ENCODE measurements around the gene SLITRK4. TPM values are rescaled to one million over a fixed set of nuclear protein-coding genes. Genes with fewer than 3 reads are reported as not detected.

Gene SLITRK4
- total and polyA plus RNA-seq, 8 donors = 0.23 to 2.3 (median 1.6) TPM

DNA sequence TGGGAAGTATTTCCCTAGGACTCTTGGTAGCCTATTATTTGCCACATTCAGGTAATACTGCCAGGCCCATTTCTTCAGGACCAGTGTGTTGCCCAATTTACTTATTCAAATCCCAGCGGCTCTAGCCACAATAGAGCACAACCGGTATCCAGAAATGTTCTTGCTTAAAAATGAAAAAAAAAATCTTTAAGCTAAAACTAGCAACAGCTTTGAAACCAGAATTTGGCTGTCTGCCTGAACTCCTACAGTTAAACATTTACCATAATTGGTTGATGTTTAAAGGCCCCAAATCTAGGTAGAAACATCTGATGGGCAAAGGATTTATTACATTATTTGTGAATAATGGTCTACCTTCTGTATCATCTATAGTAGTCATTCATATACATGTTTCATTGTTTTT, 930 bp upstream of the SLITRK4 start:
- peak in 1 of 4 donors; percentile 5 for DNase-seq
- no peaks in the 10 kb centered on the region for H3K36me3 ChIP-seq

DNA sequence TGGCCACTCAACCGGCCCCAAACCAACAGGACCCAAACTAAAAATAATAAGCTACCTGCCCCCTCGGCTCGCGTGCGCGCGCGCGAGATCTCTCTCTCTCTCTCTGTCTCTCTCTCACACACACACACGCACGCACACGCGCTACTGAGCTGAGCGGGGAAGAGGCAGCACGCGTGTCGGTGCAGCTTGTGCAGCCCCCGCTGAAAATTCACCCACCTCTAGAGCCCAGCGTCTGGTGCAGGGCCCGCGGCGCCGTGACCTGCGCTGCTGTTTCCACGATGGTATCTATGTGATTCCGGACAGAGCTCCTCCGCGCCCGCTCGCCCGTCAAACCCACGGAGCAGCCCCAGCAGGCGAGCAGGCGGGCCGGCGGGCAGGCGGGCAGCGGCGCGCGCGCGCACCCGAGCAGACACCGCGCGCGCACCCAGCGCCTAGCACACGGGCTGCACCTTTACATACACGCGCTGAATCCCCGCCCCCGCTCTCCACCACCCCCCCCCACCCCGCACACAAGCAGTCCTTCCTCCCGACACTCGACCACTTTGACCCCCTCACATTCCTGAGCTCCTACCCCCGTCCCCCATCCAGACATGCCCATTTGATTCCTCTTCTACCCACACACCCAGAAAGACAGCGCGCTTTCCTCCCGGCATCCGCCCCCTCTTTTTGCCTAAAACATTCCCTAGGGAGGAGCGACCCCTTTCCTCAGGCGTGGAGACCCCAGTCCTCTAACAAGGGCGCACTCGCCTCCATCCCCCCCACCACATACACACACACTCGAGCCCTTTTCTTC, 1.0 kb downstream of the SLITRK4 start:
- Histone ChIP-seq H3K36me3 (no peaks in the 10 kb centered on the region), H3K27me3 (peaks cover 9 to 27% of the 10 kb centered on the region in 2 donors), H3K4me1 (no peaks in the 10 kb centered on the region), H3K27ac (no peak overlapping the region), H3K9me3 (no peaks in the 10 kb centered on the region), H3K4me3 (peak overlapping the region; percentile 17 to 42)
- intact Hi-C loops (cut with DNase I) = no loop called here
- ATAC-seq = peak; percentile 56
- TF ChIP-seq, protein P1, sequence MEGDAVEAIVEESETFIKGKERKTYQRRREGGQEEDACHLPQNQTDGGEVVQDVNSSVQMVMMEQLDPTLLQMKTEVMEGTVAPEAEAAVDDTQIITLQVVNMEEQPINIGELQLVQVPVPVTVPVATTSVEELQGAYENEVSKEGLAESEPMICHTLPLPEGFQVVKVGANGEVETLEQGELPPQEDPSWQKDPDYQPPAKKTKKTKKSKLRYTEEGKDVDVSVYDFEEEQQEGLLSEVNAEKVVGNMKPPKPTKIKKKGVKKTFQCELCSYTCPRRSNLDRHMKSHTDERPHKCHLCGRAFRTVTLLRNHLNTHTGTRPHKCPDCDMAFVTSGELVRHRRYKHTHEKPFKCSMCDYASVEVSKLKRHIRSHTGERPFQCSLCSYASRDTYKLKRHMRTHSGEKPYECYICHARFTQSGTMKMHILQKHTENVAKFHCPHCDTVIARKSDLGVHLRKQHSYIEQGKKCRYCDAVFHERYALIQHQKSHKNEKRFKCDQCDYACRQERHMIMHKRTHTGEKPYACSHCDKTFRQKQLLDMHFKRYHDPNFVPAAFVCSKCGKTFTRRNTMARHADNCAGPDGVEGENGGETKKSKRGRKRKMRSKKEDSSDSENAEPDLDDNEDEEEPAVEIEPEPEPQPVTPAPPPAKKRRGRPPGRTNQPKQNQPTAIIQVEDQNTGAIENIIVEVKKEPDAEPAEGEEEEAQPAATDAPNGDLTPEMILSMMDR (IDR thresholded peaks at IDR 0.05) = no peak
- DNase-seq = peak in 2 of 4 donors; percentile 4 to 58

More for the DNA sequence above, 930 bp upstream of the SLITRK4 start:
- no peak for ATAC-seq
- no peak overlapping the region for H3K4me3 ChIP-seq
- H3K4me1 ChIP-seq = no peaks in the 10 kb centered on the region
- TF ChIP-seq, protein P1 (IDR thresholded peaks at IDR 0.05) = no peak
- no peaks in the 10 kb centered on the region for H3K9me3 ChIP-seq
- H3K27ac ChIP-seq = no peak overlapping the region
- peaks cover 9 to 25% of the 10 kb centered on the region in 2 donors for H3K27me3 ChIP-seq
- intact Hi-C loops (cut with DNase I) = no loop called here

DNA sequence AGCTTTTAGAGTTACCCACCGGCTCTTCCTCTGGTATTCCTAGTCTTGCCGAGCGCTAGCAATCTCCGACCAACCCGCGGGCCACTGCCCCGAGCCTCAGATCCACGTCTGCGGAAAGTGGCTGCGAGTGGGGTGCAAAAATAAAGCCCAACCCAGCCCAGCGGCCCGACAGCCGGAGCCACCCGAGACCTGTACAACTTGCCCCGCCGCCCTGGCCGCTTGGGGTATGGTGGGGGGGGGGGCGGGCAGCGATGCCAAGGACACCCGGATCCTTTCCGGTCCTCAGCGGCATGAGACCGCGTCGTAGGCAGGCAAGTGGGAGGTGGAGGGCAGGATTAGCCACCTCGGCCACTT, 1.6 kb downstream of the SLITRK4 start:
- DNase-seq = peak in 2 of 4 donors; percentile 1 to 55
- TF ChIP-seq, protein P1 (IDR thresholded peaks at IDR 0.05) = no peak
- peak; percentile 37 for ATAC-seq
- Histone ChIP-seq H3K36me3 (no peaks in the 10 kb centered on the region), H3K9me3 (no peaks in the 10 kb centered on the region), H3K27ac (no peak overlapping the region), H3K27me3 (peaks cover 9 to 27% of the 10 kb centered on the region in 2 donors), H3K4me3 (peak overlapping the region; percentile 17 to 42), H3K4me1 (no peaks in the 10 kb centered on the region)
- intact Hi-C loops (cut with DNase I) = no loop called here

DNA sequence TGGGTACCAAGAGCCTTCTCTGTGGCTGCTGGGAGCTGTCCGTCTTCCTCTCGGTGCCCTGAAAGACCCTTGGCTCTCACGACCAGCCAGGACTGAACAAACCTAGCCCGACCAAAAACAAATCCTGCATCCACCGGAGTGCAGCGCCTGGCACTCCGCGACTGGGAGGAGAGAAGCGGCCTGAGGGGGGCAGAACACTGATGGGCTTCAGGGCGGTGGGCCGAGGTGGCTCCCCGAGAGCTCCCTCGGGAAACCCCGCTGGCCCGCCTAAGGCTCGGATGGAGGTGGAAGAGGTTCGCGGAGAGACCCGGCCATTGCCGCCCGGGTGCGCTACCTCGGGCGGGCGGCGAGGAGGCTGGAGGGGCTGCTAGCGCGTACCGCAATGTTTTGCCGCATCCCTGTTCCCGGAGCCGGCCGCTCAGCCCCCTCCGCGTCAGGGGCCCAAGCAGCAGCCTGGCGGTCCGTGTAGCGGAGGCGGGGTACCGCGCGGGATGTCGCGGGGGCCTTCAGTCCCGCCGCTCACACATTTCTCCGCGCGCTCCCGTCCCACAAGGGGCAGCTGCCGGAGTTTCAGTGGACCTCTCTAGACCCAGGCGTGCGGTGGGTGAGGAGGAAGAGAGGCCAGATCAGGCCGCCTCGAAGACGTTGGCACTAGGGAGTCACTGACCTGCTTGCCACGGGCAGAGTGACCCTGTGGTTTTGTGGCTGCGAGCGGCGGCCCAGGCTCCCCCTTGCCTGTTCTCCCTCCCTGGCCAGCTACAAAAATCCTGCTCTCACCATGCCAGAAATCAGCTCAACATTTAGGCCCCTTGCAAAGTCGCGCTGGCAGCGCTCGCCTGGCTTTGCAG, 2.2 kb downstream of the SLITRK4 start:
- Histone ChIP-seq H3K27me3 (peaks cover 9 to 27% of the 10 kb centered on the region in 2 donors), H3K4me3 (peak overlapping the region; percentile 3 to 42), H3K27ac (no peak overlapping the region), H3K9me3 (no peaks in the 10 kb centered on the region), H3K36me3 (no peaks in the 10 kb centered on the region), H3K4me1 (no peaks in the 10 kb centered on the region)
- DNase-seq (peak in 2 of 4 donors; percentile 13 to 50), ATAC-seq (peak; percentile 43)
- TF ChIP-seq, protein P1 (IDR thresholded peaks at IDR 0.05) = no peak
- intact Hi-C loops (cut with DNase I) = no loop called here
